Right lobe of liver (tissue), 6 donors: ENCODE data around the gene GOLGA3. TPM values are rescaled to one million over a fixed set of nuclear protein-coding genes. Genes with fewer than 3 reads are reported as not detected.
"Not testable (repeated sequence)": the region's sequence is repeated elsewhere in the genome, so short reads cannot be mapped to it uniquely, and the experiment has no call there.

Source experiments
- ATAC-seq, 4 donors: fragments of 200-7000 bp; cut with Tn5 transposase; one replicate each; pipeline ENCODE4 v1.9.1; 2020; ENCODE audit warnings: mild to moderate bottlenecking in 4 of 4, moderate library complexity in 4 of 4
- DNase-seq, 3 donors: peaks; one replicate each; pipeline ENCODE4 v3.0.0-alpha.2; 2020
- H3K27ac ChIP-seq, 3 donors: fragments of 200-600 bp; one replicate each; pipeline ENCODE4 v1.8.0; 2022
- H3K27me3 ChIP-seq, 2 donors: fragments of 200-600 bp; one replicate each; pipeline ENCODE4 v1.8.0; 2022
- H3K36me3 ChIP-seq, 4 donors: fragments of 200-600 bp; sonication (generic) in 1 of 4; one replicate each; pipeline versions ENCODE4 v1.5.1 to v1.8.0; 2017 to 2022; ENCODE audit warnings: control low read depth in 1 of 4
- H3K4me1 ChIP-seq, 4 donors: fragments of 200-600 bp; sonication (generic) in 1 of 4; one replicate each; pipeline versions ENCODE4 v1.5.1 to v1.8.0; 2017 to 2022; ENCODE audit warnings: control low read depth in 1 of 4
- H3K4me3 ChIP-seq, 3 donors: fragments of 200-600 bp; one replicate each; pipeline ENCODE4 v1.8.0; 2022
- H3K9me3 ChIP-seq, 4 donors: fragments of 200-600 bp; sonication (generic) in 1 of 4; one replicate each; pipeline versions ENCODE4 v1.5.1 to v1.8.0; 2017 to 2022; ENCODE audit warnings: control low read depth in 1 of 4
- CTCF ChIP-seq, 4 donors: fragments of 200-600 bp in 3 of 4; fragments of 450-650 bp in 1 of 4; IDR thresholded peaks; one replicate each; pipeline versions ENCODE4 v1.5.1 to v1.8.0; 2016 to 2022; ENCODE audit warnings: antibody characterized with exemption in 4 of 4, mild to moderate bottlenecking in 2 of 4
- POLR2A ChIP-seq: fragments of 450-650 bp; IDR thresholded peaks from one replicate; pipeline ENCODE4 v1.6.1; 2017; ENCODE audit warnings: antibody characterized with exemption, mild to moderate bottlenecking
- WGBS: methylation state at CpG from one replicate; pipeline ENCODE4 v1.1.6; 2018; ENCODE audit warnings: low coverage, low lambda C conversion rate; ENCODE audit not compliant: insufficient coverage; ENCODE audit errors: missing lambda C conversion rate; 5-methylcytosine and 5-hydroxymethylcytosine counted together
- intact Hi-C, 2 donors: fragments of 100-400 bp; cut with DNase I; formaldehyde crosslinking; loops; one replicate each; pipeline versions ENCODE4 v1.11.2 to v1.14.1; 2022
- total RNA-seq, 6 experiments: library from RNA; depleted of rRNA in 2 of 6; stranded (reverse); fragments of >200 nt in 2 of 6; fragmentation: NEBNext Ultra II Directional in 3 of 6; extraction: Animal tissue kit (Norgen Biotek cat#: 25700) in 3 of 6; gene quantifications; one replicate each; pipeline versions ENCODE4 v1.1.0 to v1.2.4, GENCODE V29; 2016 to 2023
- donor health status: DM: no; HTN: yes; CAD: no.
- donor health status: DM: no; HTN: no; CAD: no.
- donor health status: DM: no; HTN: no; CAD: no.
- donor health status: DM: no; HTN: yes; CAD: no.
- donor health status: DM: no; HTN: yes; CAD: no.

The GOLGA3 gene
- total RNA-seq, 6 experiments from 2014 or later, result 15.7 to 37.5 (median 22.8) TPM

- Histone ChIP-seq H3K27ac (no peak overlapping the region), H3K9me3 (no peaks in the 10 kb centered on the region), H3K36me3 (peaks cover 0 to 16% (median 0%) of the 10 kb centered on the region in 4 donors), H3K4me1 (no peaks in the 10 kb centered on the region), H3K27me3 (no peaks in the 10 kb centered on the region), H3K4me3 (no peak overlapping the region)
- TF ChIP-seq POLR2A, result no peak
- TF ChIP-seq CTCF (IDR thresholded peaks at IDR 0.05), result no peak
- intact Hi-C loops, result no loop called here
- DNase-seq (no peak), ATAC-seq (no peak)
- WGBS, result 67% methylated on average over 4 of the region's 5 CpGs
Observed at GRCh38 chr12:132836795-132837331, 8.2 kb upstream of the GOLGA3 start.

- H3K27ac ChIP-seq, H3K27me3 ChIP-seq, H3K4me1 ChIP-seq, ATAC-seq, H3K9me3 ChIP-seq, DNase-seq, H3K4me3 ChIP-seq, intact Hi-C loops: not testable (repeated sequence)
- H3K36me3 ChIP-seq, result peaks cover 0 to 13% (median 0%) of the 10 kb centered on the region in 4 donors
- WGBS, result 72% methylated on average over 4 of the region's 30 CpGs
Observed at GRCh38 chr12:132836230-132836629, 7.6 kb upstream of the GOLGA3 start.

- intact Hi-C loops, result no loop called here
- TF ChIP-seq POLR2A, result no peak
- TF ChIP-seq CTCF (IDR thresholded peaks at IDR 0.05), result no peak
- peaks cover 0 to 4% (median 0%) of the 10 kb centered on the region in 4 donors for H3K36me3 ChIP-seq
- ATAC-seq, result no peak
- H3K4me3 ChIP-seq, result no peak overlapping the region
- no peaks in the 10 kb centered on the region for H3K27me3 ChIP-seq
- no peak for DNase-seq
- 95% methylated on average over 16 of the region's 42 CpGs for WGBS
- no peak overlapping the region for H3K27ac ChIP-seq
- no peaks in the 10 kb centered on the region for H3K4me1 ChIP-seq
- no peaks in the 10 kb centered on the region for H3K9me3 ChIP-seq
Observed at GRCh38 chr12:132835076-132836025, 6.7 kb upstream of the GOLGA3 start.

GRCh38 chr12:132834181-132834711 lies 5.6 kb upstream of the GOLGA3 start:
- intact Hi-C loops, result no loop called here
- H3K27me3 ChIP-seq, result no peaks in the 10 kb centered on the region
- no peak overlapping the region for H3K27ac ChIP-seq
- H3K4me3 ChIP-seq, result no peak overlapping the region
- no peak for TF ChIP-seq CTCF (IDR thresholded peaks at IDR 0.05)
- TF ChIP-seq POLR2A, result no peak
- H3K9me3 ChIP-seq, result no peaks in the 10 kb centered on the region
- H3K4me1 ChIP-seq, result peaks cover 0 to 4% (median 0%) of the 10 kb centered on the region in 4 donors
- no peak for ATAC-seq
- 75% methylated on average over 1 of the region's 5 CpGs for WGBS
- no peak for DNase-seq
- H3K36me3 ChIP-seq, result no peaks in the 10 kb centered on the region

- peaks cover 0 to 5% (median 0%) of the 10 kb centered on the region in 4 donors for H3K4me1 ChIP-seq
- no peak overlapping the region for H3K4me3 ChIP-seq
- intact Hi-C loops, result no loop called here
- H3K9me3 ChIP-seq, result no peaks in the 10 kb centered on the region
- H3K27ac ChIP-seq, result no peak overlapping the region
- DNase-seq (no peak), ATAC-seq (no peak)
- WGBS, result 99% methylated on average over 8 of the region's 8 CpGs
- H3K36me3 ChIP-seq, result no peaks in the 10 kb centered on the region
- no peaks in the 10 kb centered on the region for H3K27me3 ChIP-seq
- no peak for TF ChIP-seq CTCF (IDR thresholded peaks at IDR 0.05)
- no peak for TF ChIP-seq POLR2A
Observed at GRCh38 chr12:132833341-132833740, 4.7 kb upstream of the GOLGA3 start.
